Activated naive CD4-positive, alpha-beta T cell treated with anti-CD3 and anti-CD28 coated beads, Interleukin-2, amount 50 U/mL, for 16 hours (primary cell): ENCODE data around the gene EHD4.

Experiments
- DNase-seq: peaks from one replicate; pipeline ENCODE4 v3.0.0-alpha.2; 2020

The EHD4 gene

DNA sequence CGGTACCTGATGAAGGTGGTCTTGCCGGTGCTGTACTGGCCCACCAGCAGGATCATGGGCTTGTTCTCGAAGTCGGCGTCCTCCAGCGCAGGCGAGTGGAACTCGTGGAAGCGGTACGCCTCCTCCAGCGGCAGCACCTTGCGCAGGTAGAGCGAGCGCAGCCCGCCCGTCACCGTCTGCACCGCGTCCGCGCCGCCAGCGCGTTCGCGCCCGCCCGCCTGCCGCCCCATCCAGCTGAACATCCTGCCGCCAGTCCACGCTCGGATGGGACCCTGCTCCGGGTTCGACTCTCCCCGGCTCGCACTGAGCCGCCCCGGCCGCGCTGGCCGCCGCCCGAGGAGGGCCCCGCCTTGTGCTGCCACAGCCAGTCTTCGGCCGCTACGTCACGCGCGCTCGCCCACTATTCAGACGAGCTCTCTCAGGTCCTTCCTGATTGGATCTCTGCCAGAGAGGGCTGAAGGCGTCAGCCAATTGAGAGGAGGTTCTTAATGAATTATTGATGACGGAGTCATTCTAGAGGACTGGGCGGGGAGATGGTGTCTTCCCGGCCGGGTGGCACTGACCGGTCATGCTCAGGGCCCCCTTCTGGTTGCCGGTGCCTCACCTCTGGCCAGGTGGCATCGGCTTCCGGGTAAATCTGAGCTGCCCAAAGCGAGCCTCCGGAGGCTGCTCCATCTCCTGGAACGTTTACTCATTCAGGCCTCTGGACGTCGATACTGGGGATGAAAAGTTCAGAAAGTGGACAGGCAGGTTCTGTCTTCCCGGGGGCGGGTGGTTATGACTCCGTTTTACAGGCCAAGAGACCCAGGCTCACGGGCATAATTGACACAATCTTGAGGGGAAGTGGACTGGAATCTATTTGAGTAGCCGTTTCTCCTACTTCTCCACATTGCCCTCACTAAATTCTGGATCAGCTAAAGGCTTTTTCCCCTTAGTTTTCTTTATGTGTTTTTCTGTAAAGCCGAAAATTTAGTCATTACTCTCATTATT lies at the start of gene EHD4:
Gene EHD4, minus strand, starts transcription at position 305 of the 990 bp plus-strand sequence. Its CDS starts 63 bp downstream, at position 242.
- DNase-seq, result peak; percentile 93

DNA sequence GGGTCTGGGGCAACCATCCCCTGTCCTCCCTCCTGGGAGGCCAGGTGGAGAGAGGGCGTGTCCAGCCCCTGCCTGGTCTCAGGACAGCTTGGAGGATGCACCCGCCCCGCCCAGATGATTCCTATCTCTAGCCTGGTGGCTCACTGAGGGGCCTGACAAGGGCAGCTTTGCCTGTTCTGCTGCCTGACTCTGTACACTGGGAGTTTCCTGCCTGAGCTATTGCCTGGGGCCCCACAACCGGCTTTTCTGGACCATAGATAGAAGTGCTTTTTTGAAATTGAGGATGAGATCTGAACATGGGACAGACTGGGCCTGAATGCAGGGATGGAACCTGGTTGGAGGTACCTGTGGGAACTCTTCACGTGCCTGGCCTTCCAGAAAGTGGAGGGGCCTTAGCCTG lies 49.2 kb upstream of the EHD4 start:
- DNase-seq, result no peak

DNA sequence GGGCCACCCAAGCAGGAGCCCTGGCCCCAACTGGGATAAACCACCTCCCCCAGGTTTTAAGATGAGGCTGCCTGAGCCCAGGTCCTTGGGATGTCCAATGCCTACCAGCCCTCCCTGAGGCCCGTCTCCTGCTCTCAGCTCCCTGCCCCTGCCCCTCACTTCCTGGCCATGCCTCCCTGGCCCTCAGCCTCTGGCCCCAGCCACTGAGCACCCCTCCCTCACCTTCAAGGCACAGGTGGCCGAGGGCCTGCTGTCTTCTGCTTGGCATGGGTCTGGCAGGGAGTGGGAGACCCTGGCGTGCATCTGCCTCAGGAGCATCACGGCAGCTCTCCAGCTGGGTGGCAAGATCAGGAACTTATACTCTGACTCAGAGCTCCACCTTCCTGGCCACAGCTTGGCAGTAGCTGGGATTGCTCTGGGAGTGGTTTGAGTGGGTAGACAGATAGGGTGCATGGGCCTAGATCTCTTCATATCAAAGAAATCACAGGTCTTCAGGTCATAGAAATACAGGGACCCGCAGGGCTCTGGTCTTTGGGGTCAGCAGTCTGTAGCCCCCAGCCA lies 48.4 kb upstream of the EHD4 start, which contains the start of gene PLA2G4E:
Gene PLA2G4E, minus strand, starts transcription at position 330 of the 561 bp plus-strand sequence. Its CDS starts 12 bp downstream, at position 318.
- DNase-seq, result no peak

DNA sequence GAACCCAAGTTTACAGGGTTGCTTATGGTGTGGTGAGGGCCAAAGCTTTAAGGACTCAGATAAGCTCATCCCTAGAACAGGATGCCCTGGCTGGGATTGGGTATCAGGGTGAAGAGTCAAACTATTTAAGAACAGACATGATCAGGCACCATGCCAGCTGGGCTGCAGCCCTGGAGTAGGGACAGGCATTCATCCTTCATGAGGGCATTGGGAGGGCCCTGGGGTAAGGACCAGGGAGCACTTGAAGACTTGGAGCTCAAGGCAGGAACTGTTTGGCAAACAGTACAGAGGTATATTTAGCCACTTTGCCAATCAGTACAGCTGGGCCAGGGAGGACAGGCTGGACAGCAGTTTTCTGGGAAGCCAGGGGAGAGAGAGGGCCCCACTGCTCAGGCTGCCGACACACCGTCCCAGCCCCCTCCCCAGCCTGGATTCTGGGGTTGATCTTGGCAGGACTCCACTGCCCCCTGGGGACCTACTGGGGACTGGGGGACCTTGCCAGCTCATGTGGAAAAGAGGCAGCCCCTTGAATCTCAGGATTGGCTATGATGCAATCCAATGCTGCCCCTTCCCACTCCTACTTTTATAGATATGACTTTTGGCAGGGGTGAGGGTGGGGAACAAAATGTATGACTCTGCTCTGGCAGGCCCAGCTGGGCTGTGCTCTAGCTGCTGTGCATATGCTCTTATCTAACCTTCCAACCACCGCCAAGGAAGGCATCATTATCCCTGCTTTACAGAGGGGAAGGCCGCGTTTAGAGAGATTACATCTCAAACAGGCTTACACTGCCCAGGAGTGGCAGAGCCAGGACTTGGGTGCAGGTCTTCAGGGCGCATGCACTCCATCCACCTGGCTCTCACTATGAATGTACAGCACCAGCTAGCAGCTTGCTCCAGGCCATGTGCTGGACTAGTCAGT lies 46.2 kb upstream of the EHD4 start:
- no peak for DNase-seq

DNA sequence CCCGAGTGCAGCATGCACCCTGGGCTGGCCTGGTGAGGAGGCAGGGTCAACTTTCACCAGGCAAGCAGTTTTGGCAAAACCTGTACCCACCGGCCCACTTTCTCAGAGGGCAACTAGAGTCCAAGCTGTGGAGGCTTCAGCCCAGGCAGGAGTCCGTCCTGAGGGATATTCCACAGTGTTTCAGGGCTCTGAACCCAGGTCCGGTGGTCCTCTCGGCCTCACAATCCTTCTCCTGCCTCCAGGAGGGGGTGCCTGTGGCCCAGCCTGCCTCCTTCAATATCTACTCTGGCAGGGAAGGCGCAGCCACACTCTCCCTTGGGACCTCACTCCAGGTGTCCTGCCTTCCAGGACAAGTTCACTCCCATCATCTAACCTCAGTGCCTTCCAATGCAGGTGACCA lies 44.6 kb upstream of the EHD4 start:
- no peak for DNase-seq

DNA sequence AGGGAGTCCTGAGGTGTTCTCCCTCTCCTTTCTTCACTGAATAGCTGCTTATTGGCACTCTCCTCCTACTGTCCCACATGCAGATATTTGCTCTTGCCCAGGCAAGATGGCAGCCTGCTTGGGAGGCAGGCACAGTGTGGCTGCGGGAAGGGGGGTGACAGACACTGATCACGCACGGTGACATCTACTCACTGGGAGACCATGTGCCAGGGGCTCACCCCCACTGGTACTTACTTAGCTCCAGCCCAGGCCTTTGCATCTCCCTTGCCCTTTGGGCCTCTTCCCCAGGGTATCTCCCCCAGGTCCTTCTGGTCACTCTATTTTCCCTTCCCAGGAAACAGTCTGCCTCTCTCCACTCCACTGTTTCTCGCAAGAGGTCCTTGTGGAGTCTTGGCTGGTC lies 42.0 kb upstream of the EHD4 start:
- DNase-seq, result no peak

DNA sequence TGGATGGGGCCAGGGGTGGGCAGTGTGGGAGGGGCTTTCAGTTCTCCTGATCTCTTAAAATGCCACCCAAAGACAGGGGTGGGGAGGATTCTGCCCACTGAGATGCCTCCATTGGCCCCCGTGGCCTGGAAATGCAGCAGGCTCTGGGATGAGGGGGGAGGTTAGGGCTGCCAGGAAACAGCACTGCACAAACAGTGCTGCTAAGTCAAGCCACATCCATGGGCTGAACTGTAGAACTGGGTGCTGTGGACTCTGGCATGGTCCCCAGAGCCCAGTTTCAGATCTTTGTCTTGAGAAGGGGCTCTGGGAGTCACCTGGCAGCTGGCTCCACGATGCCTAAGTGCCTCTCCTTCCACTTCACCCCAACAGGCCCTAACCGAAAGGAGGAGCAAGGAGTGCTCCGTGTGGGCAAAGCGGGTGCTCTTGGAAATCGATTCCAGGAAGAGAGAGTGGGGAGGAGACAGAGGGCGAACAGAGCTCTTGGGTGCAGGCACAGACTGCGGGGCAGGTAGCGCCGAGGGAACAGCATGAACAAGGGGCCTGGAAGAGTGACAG lies 40.6 kb upstream of the EHD4 start:
- no peak for DNase-seq

DNA sequence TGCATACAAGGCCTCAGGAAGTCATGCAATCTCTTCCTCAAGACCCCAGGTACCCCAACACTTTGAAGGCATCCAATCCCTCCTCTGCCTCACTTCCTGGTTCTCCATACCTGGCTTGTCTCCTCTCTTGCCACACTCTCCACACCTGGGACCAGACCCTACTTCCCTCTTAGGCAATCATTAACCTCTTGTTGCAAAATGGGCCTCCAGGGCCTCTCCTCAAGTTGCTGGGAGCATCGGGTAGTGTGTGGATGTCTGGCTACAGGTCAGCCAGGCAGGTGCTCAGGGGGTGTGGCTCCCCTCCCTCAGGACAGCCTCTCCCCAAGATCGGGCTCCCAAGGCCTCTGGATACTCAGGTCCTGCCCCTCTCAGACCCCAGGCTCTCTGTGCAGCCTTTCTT lies 39.9 kb upstream of the EHD4 start:
- no peak for DNase-seq

DNA sequence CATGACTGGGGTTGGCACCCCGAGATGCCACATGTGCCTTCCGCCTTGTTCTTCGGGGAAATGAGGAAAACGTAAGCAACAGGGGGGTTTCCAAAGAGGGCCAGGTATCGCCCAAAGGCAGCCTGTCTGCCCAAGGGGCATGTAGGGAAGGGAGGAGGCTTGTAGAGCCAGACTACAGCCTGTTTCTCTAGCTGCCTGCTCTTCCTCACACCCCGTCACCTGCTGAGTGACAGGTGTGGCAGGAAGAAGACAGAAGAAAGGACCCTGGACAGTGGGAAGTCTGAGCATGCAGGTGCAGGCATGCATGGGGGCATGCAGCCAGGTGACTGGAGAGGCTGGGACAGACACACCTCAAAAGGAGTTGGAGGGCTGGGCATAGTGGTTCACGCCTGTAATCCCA lies 38.7 kb upstream of the EHD4 start:
- no peak for DNase-seq

DNA sequence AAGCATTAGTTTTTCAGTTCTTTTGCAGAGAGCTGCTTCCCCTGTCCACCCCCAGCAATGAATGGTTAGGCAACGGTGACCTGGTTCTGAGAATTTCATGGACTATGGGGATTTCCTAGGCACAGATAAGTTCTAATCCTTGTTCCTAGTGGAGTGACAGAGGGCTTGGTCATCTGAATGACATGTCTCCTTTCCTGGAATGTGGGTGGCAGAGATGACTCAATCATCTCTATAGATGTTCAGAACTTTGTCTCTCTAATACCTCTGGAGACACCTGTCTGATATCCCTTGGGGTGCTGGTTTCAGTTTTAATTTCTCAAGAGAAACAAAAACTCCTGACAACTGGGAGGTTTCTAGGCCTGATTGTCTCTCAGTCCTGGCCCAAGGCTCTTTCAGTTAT lies 38.1 kb upstream of the EHD4 start:
- no peak for DNase-seq

DNA sequence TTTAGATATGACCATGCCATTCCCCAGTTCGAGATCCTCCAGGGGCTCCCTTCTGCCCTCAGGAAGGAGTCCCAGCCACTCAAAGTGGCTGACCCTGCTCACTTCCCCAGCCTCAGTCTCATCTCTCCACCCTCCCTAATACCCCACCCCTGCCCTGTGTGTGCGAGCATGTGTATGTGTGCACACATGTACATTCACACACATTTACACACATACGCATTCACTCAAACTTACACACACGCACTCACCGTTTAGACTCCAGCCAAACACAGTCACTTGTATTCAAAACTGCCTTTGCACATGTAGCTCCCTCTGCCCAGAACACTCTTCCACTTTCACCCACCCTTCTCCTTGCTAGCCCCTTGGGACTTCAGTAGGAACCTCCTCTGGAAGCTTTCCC lies 37.1 kb upstream of the EHD4 start:
- no peak for DNase-seq

DNA sequence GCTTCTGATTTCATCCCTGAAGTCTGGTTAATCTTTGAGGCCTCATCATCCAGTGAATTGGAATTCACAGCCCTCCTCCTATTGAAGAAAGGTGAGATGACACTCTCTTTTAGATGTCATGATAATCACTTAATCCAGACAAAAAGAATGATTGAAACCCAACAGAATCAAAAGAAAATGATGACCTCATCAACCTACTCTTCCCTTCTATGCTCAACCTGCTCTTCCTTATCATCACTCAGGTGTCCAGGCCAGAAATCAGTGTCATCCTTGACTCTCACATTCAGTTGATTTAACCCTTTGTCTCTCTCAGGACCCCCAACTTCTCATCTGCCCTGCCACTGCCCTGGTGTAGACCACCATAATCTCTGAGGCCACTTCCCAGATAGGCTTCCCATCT lies 36.7 kb upstream of the EHD4 start:
- no peak for DNase-seq

DNA sequence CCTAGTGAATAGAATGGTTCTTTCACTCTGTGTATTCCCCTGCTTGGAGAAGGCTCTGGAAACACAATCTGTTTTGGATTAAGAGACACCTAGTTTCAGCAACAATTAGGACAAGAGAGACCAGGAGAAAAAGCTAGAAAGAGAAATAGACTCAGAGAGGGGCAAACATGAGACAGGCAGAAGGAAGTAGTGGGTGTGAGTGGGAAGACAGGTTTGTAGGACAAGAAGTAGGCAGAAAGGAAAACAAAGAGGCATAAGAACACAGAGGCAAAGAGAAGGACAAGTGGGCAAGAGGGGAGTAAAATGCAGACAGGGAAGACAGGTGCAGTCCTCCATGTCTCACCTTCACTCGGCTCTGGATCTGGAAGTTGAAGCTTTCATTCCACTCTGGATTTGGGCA lies 35.0 kb upstream of the EHD4 start:
- DNase-seq, result no peak

DNA sequence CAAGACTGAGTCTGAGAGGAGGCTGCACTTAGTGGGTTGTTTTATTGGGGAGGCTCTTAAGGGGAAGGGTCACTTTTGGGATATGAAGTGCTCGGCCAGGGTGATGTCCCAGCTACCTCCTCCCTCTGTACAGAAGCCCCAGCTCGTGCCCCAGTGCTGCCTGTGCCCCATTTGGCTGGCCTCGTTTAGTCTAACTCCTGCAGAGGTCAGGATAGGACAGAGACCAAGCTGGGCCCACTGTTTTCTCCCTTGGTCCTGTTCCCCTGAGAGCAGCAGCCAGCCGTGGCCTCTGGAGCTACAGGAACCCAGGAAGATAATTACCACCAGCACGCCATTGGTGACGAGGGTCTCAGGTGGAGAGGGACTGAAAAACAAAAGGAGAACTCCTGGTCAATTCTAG lies 30.0 kb upstream of the EHD4 start:
- DNase-seq, result no peak

DNA sequence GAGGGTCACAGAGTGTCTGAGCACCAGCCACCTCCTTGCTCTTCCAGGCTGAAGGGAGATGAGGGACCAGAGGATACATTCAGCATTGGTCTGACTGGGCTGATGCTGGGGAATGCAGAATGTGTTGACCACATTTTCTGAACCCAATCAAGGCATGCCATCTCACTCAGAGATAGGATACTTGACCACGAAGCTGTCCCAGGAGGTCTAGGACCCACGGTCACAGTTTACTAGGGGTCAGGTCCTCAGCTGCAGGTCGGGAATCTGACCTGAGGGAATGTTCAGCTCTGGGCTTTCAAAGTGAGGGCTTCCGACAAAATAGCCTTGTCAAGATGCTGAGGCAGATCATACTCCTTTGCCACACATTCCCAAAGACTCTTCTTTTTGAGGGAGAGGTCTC lies 28.9 kb upstream of the EHD4 start:
- DNase-seq, result no peak

DNA sequence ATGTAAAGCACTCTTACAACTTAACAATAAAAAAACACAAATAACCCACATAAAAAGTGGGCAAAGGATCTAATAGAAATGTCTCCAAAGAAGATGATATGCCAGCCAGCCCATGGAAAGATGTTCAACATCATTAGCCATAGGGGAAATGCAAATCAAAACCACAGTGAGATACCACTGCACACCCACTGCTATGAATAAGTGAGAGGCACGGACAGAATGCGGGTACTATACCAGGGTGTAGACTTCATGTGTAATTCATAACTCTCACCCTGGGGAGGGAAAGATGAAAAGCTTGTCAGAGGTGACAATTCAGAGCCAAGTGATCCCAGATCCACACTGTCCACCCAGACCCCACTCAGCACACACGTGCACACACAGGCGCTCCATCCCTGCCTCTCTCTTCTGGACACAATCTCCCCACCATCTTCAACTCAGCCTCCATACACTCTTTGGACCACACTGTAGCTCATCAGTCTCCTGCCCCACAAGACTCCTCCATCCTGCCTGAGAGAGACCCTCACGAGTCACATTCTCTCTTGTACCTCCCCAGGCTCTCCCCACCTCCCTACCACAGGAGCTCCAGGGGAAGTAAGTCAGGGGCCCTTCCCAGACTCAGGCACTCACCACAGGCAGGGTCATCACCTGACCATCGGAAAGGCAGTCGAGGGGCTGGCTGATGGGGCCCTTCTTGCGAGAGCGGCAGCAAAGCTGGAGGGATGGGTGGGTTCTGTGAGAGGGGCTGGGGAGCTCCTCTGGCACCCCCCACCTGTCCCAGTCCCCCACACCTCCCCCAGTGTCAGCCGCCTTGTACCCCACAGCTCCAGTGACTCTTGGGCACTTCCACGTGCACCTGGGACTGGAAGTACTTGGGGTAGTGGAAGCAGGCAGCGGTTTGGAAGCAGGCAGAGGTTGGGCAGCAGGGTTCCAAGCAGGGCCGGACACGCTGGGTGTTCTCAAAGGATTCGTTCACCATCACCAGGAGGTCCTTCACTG lies 27.2 kb upstream of the EHD4 start:
- no peak for DNase-seq

DNA sequence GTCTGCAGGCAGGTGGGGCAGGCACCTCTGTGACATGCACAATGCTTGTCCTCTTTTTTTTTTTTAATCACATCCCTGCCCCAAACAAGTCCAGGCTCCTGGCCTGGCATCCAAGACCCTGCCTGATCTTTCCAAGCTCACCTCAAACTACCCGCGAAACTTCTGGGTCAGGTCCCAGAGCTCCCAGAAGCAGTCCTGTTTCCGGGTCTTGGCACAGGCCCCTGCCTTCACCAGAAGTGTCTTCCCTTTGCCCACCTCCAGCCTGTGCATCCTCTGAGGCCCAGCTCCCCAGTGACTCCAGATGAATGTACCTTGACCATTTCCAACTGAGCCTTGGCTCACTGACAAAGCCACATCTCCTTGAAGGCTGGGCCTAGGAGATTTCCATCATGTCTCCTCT lies 25.5 kb upstream of the EHD4 start:
- DNase-seq, result no peak

DNA sequence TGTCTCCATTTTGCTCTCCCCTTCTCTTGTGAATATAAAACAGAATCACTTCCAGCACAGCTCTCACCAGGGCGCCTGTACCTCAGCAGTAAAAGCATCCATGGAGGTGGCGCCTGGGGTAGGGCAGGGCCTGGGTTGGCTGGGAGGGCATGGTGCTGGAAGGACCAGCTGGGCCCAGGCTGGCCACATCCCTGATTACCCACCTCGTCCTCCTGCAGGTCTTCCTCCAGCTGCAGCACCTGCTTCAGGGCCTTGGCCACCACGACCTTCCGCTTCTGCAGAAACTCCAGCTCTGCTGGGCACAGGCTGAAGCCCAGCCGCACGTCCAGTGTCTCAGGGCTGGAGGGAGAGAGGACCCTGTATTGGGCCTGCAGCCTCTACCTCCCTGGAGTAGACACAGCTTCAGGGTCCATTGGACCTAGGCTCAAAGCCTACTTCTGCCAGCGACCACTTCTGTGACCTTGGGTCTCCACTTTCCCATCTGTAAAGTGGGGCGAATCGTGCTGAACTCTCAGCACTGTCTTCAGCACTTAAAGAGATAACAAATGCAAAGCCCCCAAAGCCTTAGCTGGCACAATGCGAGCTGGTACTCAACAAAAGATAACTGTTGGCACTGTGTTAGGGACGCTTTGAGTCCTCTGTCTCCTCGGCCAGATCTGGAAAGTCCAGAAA lies 24.7 kb upstream of the EHD4 start:
- no peak for DNase-seq

DNA sequence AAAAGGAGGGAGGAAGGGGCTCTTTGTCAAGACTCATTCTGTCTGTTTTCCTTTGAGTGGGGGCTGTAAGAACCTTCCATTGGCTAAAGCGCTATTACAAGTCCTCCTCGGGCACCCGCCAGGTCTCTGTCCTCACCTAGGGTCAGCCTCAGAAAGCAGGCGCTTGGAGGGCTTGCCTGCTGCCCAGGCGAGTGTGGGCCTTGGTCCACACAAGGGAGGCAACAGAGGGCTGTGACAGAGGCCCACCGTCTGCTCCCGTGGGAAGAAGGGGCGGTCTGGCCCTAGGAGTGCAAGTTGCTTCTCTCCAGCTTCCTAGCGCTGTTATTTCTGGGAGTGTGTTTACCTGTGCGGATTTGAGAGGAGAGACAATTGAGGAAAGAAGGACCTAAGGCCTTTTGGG lies 24.0 kb upstream of the EHD4 start:
- no peak for DNase-seq

DNA sequence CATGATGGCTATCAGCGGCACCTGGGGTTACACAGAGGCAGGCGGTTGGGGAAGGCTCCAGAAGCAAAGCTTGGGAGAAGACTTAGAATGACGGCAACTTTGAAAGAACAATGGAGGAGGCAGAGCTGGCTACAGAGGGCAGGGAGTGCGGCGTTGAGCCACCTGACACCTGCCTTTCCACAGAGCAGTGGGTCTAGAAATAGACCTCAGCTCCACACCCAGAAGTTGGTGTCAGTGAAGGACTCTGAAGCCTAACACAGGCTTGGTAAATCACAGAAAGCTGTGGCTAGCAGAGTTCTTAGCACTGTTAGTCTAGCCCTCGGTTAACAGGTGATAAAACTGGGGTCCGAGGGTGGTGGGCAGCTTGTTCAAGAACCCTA lies 23.1 kb upstream of the EHD4 start:
- DNase-seq, result no peak
